PFSK-1 (cell line): Measurements from ENCODE around the gene RALGPS2.

Experiments
- FOXP2 ChIP-seq: optimal IDR thresholded peaks from 2 replicates; pipeline ENCODE3; 2011; ENCODE audit warnings: borderline replicate concordance, control low read depth, inconsistent platforms; ENCODE audit not compliant: insufficient read depth; ENCODE audit errors: extremely low read length, extremely low read depth
- POLR2AphosphoS5 ChIP-seq: IDR thresholded peaks from 2 replicates; pipeline ENCODE4 v1.6.1; 2012; ENCODE audit warnings: low read depth, mild to moderate bottlenecking, control low read depth, low read length, moderate library complexity
- SIN3A ChIP-seq: IDR thresholded peaks from 2 replicates; pipeline ENCODE4 v1.6.1; 2012; ENCODE audit warnings: mild to moderate bottlenecking, low read length, moderate library complexity, borderline replicate concordance; ENCODE audit not compliant: insufficient read depth
- TAF1 ChIP-seq: IDR thresholded peaks from 2 replicates; pipeline ENCODE4 v1.6.1; 2012; ENCODE audit warnings: low read length, control low read depth, borderline replicate concordance; ENCODE audit not compliant: insufficient read depth
- TF ChIP-seq, protein P1 (sequence below), 2 experiments: IDR thresholded peaks; 2 replicates each; pipeline versions ENCODE4 v1.6.1 to v1.8.0; 2011 to 2012; ENCODE audit warnings: low read depth in 2 of 2, low read length in 2 of 2, control low read depth in 1 of 2, inconsistent platforms in 1 of 2, mild to moderate bottlenecking in 1 of 2, moderate library complexity in 1 of 2; ENCODE audit not compliant: insufficient read depth in 1 of 2

DNA sequence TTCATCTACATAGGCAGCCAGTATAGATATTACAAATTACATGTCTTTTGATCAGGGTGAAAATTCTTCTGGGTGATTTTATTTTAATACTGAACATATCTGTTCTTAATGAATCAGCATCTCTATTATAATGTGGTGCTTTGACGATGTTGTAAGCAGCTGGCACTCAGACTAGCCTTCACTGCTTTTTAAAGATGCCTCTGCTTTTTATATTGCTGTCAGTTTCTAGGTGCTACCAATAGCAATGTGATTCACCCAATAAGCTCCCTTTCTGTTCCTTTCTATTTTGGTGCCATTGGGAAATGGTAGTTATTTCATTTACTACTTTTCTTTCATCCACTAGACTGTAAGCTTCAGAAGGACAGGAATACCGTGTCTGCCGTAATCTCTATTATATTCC, 156.9 kb downstream of the RALGPS2 start:
- TF ChIP-seq TAF1 (no peak), POLR2AphosphoS5 (no peak), SIN3A (no peak), FOXP2 (no peak)
- TF ChIP-seq, protein P1, sequence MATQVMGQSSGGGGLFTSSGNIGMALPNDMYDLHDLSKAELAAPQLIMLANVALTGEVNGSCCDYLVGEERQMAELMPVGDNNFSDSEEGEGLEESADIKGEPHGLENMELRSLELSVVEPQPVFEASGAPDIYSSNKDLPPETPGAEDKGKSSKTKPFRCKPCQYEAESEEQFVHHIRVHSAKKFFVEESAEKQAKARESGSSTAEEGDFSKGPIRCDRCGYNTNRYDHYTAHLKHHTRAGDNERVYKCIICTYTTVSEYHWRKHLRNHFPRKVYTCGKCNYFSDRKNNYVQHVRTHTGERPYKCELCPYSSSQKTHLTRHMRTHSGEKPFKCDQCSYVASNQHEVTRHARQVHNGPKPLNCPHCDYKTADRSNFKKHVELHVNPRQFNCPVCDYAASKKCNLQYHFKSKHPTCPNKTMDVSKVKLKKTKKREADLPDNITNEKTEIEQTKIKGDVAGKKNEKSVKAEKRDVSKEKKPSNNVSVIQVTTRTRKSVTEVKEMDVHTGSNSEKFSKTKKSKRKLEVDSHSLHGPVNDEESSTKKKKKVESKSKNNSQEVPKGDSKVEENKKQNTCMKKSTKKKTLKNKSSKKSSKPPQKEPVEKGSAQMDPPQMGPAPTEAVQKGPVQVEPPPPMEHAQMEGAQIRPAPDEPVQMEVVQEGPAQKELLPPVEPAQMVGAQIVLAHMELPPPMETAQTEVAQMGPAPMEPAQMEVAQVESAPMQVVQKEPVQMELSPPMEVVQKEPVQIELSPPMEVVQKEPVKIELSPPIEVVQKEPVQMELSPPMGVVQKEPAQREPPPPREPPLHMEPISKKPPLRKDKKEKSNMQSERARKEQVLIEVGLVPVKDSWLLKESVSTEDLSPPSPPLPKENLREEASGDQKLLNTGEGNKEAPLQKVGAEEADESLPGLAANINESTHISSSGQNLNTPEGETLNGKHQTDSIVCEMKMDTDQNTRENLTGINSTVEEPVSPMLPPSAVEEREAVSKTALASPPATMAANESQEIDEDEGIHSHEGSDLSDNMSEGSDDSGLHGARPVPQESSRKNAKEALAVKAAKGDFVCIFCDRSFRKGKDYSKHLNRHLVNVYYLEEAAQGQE (IDR thresholded peaks at IDR 0.05; ENCODE audit: insufficient read depth in 1 of 2, low read depth in 2 of 2, low read length in 2 of 2): no peak
